CD4-positive, alpha-beta T cell treated with Interleukin-15 for 1 hour (primary cell): ENCODE measurements around the gene RAB44.

ENCODE experiments used
- DNase-seq: peaks from one replicate; pipeline ENCODE4 v3.0.0-alpha.2; 2020

The RAB44 gene

GRCh38 chr6:36735110-36736071 is 37.8 kb downstream of the RAB44 start:
- DNase-seq = peak; percentile 55

- no peak for DNase-seq
Measured at GRCh38 chr6:36737043-36737785, 39.6 kb downstream of the RAB44 start.

DNA sequence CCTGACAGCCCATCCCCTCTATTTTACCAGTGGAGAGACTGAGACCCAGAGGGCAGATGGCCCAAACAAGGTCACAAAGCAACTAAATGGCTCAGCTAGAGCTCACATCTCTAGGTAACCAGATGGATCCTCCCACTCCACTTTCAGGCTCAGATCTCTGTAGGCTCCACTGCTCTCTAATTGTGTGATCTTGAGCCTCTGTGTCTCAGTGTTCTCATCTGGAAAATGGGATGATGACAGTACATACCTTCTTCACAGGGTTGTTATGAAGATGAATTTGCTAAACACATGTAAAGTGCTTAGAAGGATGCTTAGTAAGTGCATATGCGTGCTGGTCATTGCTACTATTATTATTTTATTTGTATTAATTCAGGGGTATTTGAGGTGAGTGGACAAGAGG is 40.5 kb downstream of the RAB44 start:
- DNase-seq = no peak

DNA sequence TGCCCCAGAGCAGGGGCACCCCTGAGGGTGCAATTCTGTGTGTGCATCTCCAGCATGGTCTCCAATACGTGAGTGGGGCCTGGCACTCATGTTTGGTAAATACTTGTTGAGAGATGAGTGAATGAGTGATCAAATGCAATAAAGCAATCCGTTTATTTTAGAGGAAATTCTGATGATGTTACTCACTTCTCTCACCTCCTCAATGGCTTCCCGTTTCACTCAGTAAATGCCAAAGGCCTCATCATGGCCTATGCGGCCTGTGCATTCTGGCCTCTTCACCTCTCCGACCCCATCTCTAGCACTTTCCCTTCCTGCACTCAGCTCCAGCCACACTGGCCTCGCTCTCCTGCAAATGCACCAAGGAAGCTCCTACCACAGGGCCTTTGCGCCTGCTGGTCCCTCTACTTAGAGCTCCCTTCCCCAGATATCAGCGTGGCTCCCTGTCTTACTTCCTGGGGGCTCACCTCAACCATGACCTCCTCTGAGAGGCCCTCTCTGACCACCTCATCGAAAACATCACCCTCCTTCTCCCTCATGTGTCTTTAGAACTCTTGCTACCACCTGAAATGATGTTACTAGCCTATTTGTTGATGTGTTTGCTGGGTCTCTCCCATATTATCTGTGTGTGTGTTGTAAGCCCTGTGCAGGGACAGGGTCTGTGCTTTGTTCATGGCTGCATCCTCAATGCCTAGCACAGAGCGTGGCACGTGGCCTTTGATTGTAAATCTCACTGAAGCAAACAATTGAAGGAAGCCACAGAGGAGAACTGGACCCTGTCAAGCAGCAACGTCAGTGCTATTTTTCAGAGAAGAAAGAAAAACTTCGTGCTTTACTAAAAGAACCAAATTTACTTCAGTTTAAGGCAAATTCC is 42.6 kb downstream of the RAB44 start:
- DNase-seq = no peak

GRCh38 chr6:36740818-36741179 is 43.2 kb downstream of the RAB44 start:
- no peak for DNase-seq

GRCh38 chr6:36742146-36742545 is 44.5 kb downstream of the RAB44 start:
- DNase-seq = no peak

- no peak for DNase-seq
Measured at GRCh38 chr6:36743032-36743431, 45.4 kb downstream of the RAB44 start.

- DNase-seq = peak; percentile 33
Measured at GRCh38 chr6:36743538-36744303, 46.1 kb downstream of the RAB44 start.

- DNase-seq = no peak
Measured at GRCh38 chr6:36744304-36744673, 46.7 kb downstream of the RAB44 start.

DNA sequence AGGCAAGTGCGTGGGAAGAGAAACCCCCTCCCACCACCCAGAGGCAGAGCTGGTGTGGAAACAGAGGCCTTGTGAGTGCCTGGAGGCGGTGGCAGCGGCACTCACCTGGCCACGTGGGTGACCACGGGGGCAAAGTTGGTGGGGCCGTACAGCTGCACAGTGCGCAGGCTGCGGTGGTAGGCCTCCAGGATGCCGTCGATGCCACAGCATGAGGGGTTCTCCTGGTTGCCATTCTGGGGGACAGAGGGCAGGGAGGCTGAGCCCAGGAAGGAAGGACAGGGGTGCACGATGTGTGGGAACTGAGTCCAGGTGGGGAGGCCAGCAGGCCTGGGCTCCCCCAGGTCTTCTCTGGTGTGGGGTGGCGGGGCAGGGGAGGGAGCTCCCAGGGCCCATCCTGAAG is 47.7 kb downstream of the RAB44 start:
- DNase-seq = no peak

DNA sequence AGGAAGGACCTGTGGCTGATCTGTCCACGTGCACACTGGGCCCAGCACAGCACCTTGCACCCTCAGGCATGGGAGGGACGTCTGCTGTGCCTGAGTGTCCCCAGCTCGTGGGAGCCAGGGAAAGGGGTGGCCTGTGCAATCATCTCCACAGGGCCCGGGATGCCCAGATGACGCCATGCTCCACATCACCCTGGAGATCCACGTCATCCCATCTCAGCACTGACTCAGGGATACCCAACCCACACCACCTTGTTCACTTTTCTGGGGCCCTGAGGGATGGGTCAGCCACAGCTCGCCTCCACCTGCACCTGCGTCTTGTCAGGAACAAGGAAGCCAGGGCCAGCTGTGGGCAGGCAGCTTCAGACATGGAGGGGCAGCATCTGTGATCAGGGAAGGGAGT is 48.2 kb downstream of the RAB44 start:
- DNase-seq = no peak

- no peak for DNase-seq
Measured at GRCh38 chr6:36746251-36746650, 48.6 kb downstream of the RAB44 start.

- DNase-seq = no peak
Measured at GRCh38 chr6:36749829-36750489, 52.3 kb downstream of the RAB44 start.

GRCh38 chr6:36751091-36751490 is 53.5 kb downstream of the RAB44 start:
- DNase-seq = no peak

DNA sequence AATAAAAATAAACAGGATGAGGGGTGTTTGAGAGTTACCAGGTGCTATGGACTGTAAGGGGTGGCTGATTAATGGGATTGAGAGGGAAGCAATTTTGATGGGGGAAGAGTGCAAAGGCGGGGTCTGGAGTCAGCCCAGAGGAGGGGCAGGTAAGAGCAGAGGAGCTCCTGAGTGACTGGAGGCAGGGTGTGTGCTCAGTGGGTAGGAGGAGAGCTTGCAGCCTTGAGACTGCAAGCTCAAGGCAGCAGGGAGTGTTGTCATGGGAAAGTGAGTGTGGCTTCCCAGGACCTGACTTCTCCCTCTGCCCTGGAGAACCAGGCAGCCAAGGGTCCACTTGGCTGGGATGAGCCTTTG is 54.2 kb downstream of the RAB44 start:
- DNase-seq = no peak

- DNase-seq = no peak
Measured at GRCh38 chr6:36752187-36752885, 54.7 kb downstream of the RAB44 start.

- peak; percentile 73 for DNase-seq
Measured at GRCh38 chr6:36752886-36753506, 55.4 kb downstream of the RAB44 start.

DNA sequence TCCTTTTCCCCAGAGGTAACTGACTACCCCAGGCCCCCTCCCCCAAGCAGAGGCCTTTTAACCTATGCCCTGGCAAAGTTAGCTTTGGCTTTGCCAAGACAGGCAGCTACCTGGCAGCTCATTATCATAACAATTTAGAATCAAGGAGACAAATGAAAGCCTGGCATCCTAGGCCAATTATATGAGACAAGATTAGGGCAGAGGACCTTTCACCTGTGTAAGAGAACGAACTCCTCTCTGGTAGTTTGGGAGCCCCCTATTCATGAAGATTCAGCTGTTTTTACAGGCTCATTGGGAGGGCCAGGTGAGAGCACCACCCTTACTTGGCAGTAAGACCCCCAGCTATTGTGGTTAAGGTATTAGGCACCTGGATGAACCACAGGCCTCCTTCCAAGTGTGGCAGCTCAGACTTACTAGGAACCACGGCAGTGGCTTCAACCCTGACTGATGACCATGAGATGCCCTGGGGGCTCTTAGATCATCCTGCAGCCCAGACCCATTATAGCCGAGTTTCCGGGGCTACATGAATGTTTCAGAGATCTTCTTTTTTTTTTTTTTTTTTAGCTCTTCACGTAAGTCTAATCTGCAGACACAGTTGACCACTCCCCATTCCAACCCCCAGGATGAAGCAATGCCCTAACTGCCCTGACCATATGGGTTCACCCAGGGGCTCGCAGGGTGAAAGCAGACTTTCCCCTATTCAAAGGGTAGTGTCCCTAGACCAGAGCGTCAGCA is 56.2 kb downstream of the RAB44 start:
- no peak for DNase-seq

DNA sequence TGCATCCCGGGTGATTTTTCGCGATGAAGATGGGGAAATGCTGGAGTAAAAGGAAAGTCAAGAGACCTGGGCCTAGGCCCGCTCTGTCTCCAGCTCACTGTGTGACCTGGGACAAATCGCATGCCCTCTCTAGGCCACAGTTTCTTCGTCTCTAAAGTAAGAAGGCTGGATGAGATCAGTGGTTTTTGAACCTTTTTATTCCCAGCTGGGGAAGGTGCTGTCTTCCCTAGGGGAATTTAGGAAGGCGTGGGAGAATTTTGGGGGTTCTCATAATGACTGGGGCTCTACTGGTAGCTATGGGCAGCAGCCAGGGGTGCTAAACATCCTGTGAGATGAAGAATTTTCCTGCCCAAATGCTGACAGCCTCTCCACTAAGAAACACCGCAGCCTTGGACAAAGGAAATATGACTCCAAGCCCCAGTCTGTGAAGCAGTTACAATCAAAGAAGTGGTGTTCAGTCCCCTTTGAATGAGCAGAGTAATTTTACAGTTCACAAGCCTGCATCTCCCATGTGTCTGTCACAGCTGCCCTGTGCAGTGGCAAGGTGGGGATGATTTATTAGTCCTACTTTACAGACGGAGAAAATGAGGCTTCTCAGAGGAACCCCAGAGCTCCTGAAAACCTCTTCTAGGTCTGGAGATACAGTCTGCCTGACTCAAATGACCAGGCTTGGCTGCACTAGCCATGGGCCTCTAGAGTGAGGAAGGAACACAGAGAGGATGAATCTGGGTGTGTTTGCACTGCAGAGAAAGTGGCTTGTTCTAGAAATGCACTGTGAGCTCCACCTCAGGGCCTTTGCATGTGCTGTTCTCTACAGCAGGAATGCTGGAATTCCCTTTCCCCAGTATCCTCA is 57.2 kb downstream of the RAB44 start:
- DNase-seq = no peak
